Endothelial cell of umbilical vein (primary cell): Measurements from ENCODE around the gene ACAA1. TPM values are rescaled to one million over a fixed set of nuclear protein-coding genes. Genes with fewer than 3 reads are reported as not detected.

Experiments used
- BruUV-seq: library from RNA; stranded (reverse); fragments of 400-500 nt; replicated peaks from 2 replicates; lab custom pipeline; 2021; lab: Mats Ljungman, UMichigan
- CTCF ChIA-PET: fragments of 300-600, 350-600 bp; sonication (Branson Sonifier 250); formaldehyde crosslinking; loops from one replicate; lab custom pipeline; 2021; ENCODE audit warnings: antibody characterized with exemption, inconsistent platforms; lab: Charles Lee
- POLR2A ChIA-PET: fragments of 300-600, 350-600 bp; sonication (Branson Sonifier 250); formaldehyde crosslinking; loops from one replicate; lab custom pipeline; 2021; ENCODE audit warnings: antibody characterized with exemption, inconsistent platforms; lab: Charles Lee
- DNase-seq: peaks from one replicate; pipeline ENCODE4 v3.0.0-alpha.2; 2011; ENCODE audit warnings: low read depth, low spot score
- FAIRE-seq: peaks from 2 replicates; lab custom pipeline; 2011; peaks lifted over from hg19 to GRCh38; lab: Jason Lieb, UNC
- H2AFZ ChIP-seq: 2 replicates; pipeline ENCODE4 v1.6.0; 2012; ENCODE audit warnings: low read depth, low read length, control low read depth, inconsistent platforms
- H3K27ac ChIP-seq: 2 replicates; pipeline ENCODE4 v1.5.1; 2011; ENCODE audit warnings: low read depth, mild to moderate bottlenecking, control low read depth, low read length, moderate library complexity; ENCODE audit not compliant: insufficient read depth
- H3K27me3 ChIP-seq, 2 experiments: 2 replicates each; pipeline versions ENCODE4 v1.6.0 to v1.6.1; 2011; ENCODE audit warnings: low read length in 2 of 2, mixed read lengths in 1 of 2; ENCODE audit not compliant: control insufficient read depth in 2 of 2, insufficient read depth in 2 of 2
- H3K36me3 ChIP-seq, 2 experiments: 2 replicates in 1 of 2; 3 replicates in 1 of 2; pipeline ENCODE4 v1.5.1; 2011; ENCODE audit warnings: low read length in 2 of 2, mild to moderate bottlenecking in 1 of 2, moderate library complexity in 1 of 2; ENCODE audit not compliant: control insufficient read depth in 2 of 2, insufficient read depth in 2 of 2; ENCODE audit errors: extremely low read depth in 1 of 2
- H3K4me1 ChIP-seq: 3 replicates; pipeline ENCODE4 v1.5.1; 2011; ENCODE audit warnings: mild to moderate bottlenecking, low read length; ENCODE audit not compliant: control insufficient read depth, insufficient read depth; ENCODE audit errors: extremely low read depth
- H3K4me2 ChIP-seq: 2 replicates; pipeline ENCODE4 v1.6.1; 2011; ENCODE audit warnings: low read length, control low read depth, mixed read lengths; ENCODE audit not compliant: insufficient read depth
- H3K4me3 ChIP-seq, 3 experiments: fragments of 200-600 bp in 1 of 3; sonication (generic), shearing (Covaris generic) in 1 of 3; replicated peaks in 1 of 3; 2 replicates each; pipeline ENCODE4 v1.5.1; 2011 to 2016; ENCODE audit warnings: control low read depth in 3 of 3, low read length in 3 of 3, mild to moderate bottlenecking in 2 of 3, inconsistent platforms in 1 of 3, low read depth in 1 of 3, moderate library complexity in 1 of 3; ENCODE audit not compliant: insufficient read depth in 1 of 3
- H3K79me2 ChIP-seq: 2 replicates; pipeline ENCODE4 v1.6.0; 2012; ENCODE audit warnings: low read length, inconsistent platforms; ENCODE audit not compliant: control insufficient read depth, insufficient read depth
- H3K9ac ChIP-seq: replicated peaks from 2 replicates; pipeline ENCODE3; 2011; ENCODE audit warnings: low read length, control low read depth; ENCODE audit not compliant: insufficient read depth; ENCODE audit errors: extremely low read depth
- H3K9me1 ChIP-seq: replicated peaks from 3 replicates; pipeline ENCODE4 v1.6.0; 2011; ENCODE audit warnings: mild to moderate bottlenecking, low read length; ENCODE audit not compliant: control insufficient read depth, insufficient read depth; ENCODE audit errors: extremely low read depth
- H3K9me3 ChIP-seq: replicated peaks from 2 replicates; pipeline ENCODE4 v1.5.1; 2012; ENCODE audit warnings: low read length, inconsistent platforms; ENCODE audit not compliant: control insufficient read depth, insufficient read depth
- H4K20me1 ChIP-seq: replicated peaks from 2 replicates; pipeline ENCODE3; 2011; ENCODE audit warnings: mild to moderate bottlenecking, low read length; ENCODE audit not compliant: control insufficient read depth, insufficient read depth; ENCODE audit errors: extremely low read depth
- CTCF ChIP-seq, 2 donors: IDR thresholded peaks; 1 replicate in 1 of 2; 2 replicates in 1 of 2; pipeline ENCODE4 v1.5.1; 2011; ENCODE audit warnings: low read length in 2 of 2, mild to moderate bottlenecking in 2 of 2, moderate library complexity in 2 of 2, control low read depth in 1 of 2, inconsistent platforms in 1 of 2, low read depth in 1 of 2; ENCODE audit not compliant: insufficient read depth in 1 of 2; ENCODE audit errors: extremely low read depth in 1 of 2
- EZH2 ChIP-seq: IDR thresholded peaks from 2 replicates; pipeline ENCODE4 v1.6.1; 2012; ENCODE audit warnings: borderline replicate concordance, low read depth, mild to moderate bottlenecking, moderate library complexity, low read length, inconsistent platforms; ENCODE audit not compliant: severe bottlenecking
- FOS ChIP-seq: IDR thresholded peaks from 2 replicates; pipeline ENCODE4 v1.6.1; 2011; ENCODE audit warnings: mild to moderate bottlenecking, low read length, moderate library complexity, borderline replicate concordance; ENCODE audit not compliant: insufficient read depth
- GATA2 ChIP-seq: IDR thresholded peaks from 2 replicates; pipeline ENCODE4 v1.7.0; 2011; ENCODE audit warnings: low read depth, mild to moderate bottlenecking, moderate library complexity, mixed read lengths, low read length; ENCODE audit not compliant: insufficient read length, insufficient read depth
- JUN ChIP-seq: IDR thresholded peaks from 2 replicates; pipeline ENCODE4 v1.6.1; 2011; ENCODE audit warnings: borderline replicate concordance, low read depth; ENCODE audit not compliant: insufficient read length, insufficient read depth
- MAX ChIP-seq: IDR thresholded peaks from 2 replicates; pipeline ENCODE4 v1.6.1; 2011; ENCODE audit not compliant: insufficient read depth, insufficient read length
- MYC ChIP-seq: IDR thresholded peaks from one replicate; pipeline ENCODE4 v1.6.1; 2011; ENCODE audit warnings: mild to moderate bottlenecking, low read depth, low read length
- POLR2A ChIP-seq: IDR thresholded peaks from 2 replicates; pipeline ENCODE4 v1.6.1; 2012; ENCODE audit warnings: low read depth, mild to moderate bottlenecking, control low read depth, low read length
- POLR2AphosphoS5 ChIP-seq: IDR thresholded peaks from 2 replicates; pipeline ENCODE4 v1.6.1; 2012; ENCODE audit warnings: low read depth, mild to moderate bottlenecking, control low read depth, low read length, moderate library complexity; ENCODE audit not compliant: insufficient read depth
- dilution Hi-C: fragments of 300-500 bp; cut with MboI; formaldehyde crosslinking; loops from one replicate; pipeline ENCODE4 v1.15.0; 2019; ENCODE audit warnings: low sequenced_read_pairs; ENCODE audit not compliant: extremely low pct_ligation_motif_present
- intact Hi-C: fragments of 100-400 bp; cut with micrococcal nuclease; formaldehyde crosslinking; loops from one replicate; pipeline ENCODE4 v1.10.0; 2022
- polyA plus RNA-seq, 4 experiments: library from polyadenylated mRNA; depleted of rRNA in 3 of 4; stranded (reverse) in 3 of 4; unstranded in 1 of 4; fragments of >200 nt; gene quantifications; 2 replicates each; pipeline versions ENCODE4 v1.2.1 to v1.2.3, GENCODE V29; 2011 to 2012; ENCODE audit warnings: missing spikeins in 1 of 4
- total RNA-seq: library from RNA; stranded (reverse); gene quantifications from 2 replicates; pipeline ENCODE4 v1.2.3, GENCODE V29; 2021

Gene ACAA1
- total and polyA plus RNA-seq, 2 donors (not counting 3 experiments of a cell fraction or from before 2014, with no cell fraction given), result 52.1 to 53.8 TPM

- Histone ChIP-seq H3K4me2 (no peak overlapping the region), H4K20me1 (no peaks in the 10 kb centered on the region), H3K9me3 (no peaks in the 10 kb centered on the region), H3K27ac (no peak overlapping the region), H2AFZ (no peak overlapping the region), H3K4me3 (no peak overlapping the region), H3K4me1 (no peaks in the 10 kb centered on the region), H3K36me3 (peaks cover 14 to 46% of the 10 kb centered on the region in 2 experiments), H3K27me3 (no peaks in the 10 kb centered on the region), H3K9ac (no peak overlapping the region), H3K79me2 (no peaks in the 10 kb centered on the region), H3K9me1 (no peaks in the 10 kb centered on the region)
- TF ChIP-seq POLR2A (no peak), POLR2AphosphoS5 (no peak), GATA2 (no peak), MYC (no peak), FOS (no peak), CTCF (IDR thresholded peaks at IDR 0.05; ENCODE audit: extremely low read depth in 1 of 2, insufficient read depth in 1 of 2, low read depth in 1 of 2, low read length in 2 of 2) (no peak), MAX (no peak), JUN (no peak), EZH2 (no peak)
- dilution Hi-C loops (no loop called here), intact Hi-C loops (no loop called here)
- POLR2A ChIA-PET, result no interaction called here
- CTCF ChIA-PET, result interaction anchor here (1.1 to 1.6 kb wide), 2 partner anchors 169 to 351 kb away, joined by 3 to 4 read pairs; no protein-coding TSS in a partner anchor
- FAIRE-seq, result no peak
- DNase-seq, result no peak
- BruUV-seq, result no TSS peak
These were observed 7.9 kb downstream of the ACAA1 start for GRCh38 chr3:38129058-38129457.
